RWPE2 (cell line): ENCODE data around the gene CCDC85A.

Experiments
- ATAC-seq: fragments of 200-7000 bp; cut with Tn5 transposase; 3 replicates; pipeline ENCODE4 v1.9.1; 2021; ENCODE audit warnings: low read depth
- DNase-seq: peaks from one replicate; pipeline ENCODE4 v3.0.0-alpha.2; 2020; ENCODE audit warnings: low spot score
- H3K27ac ChIP-seq: fragments of 450-650 bp; 2 replicates; pipeline ENCODE4 v1.5.1; 2017; ENCODE audit warnings: mild to moderate bottlenecking; ENCODE audit not compliant: poor library complexity, severe bottlenecking
- H3K27me3 ChIP-seq: fragments of 250-450 bp; sonication (Bioruptor Pico); 2 replicates; pipeline ENCODE4 v1.5.1; 2021; ENCODE audit warnings: mild to moderate bottlenecking, moderate library complexity; ENCODE audit not compliant: insufficient read depth, poor library complexity, severe bottlenecking
- H3K36me3 ChIP-seq: fragments of 250-450 bp; sonication (Bioruptor Pico); 2 replicates; pipeline ENCODE4 v1.5.1; 2020; ENCODE audit warnings: low read depth, mild to moderate bottlenecking, moderate library complexity
- H3K4me1 ChIP-seq: fragments of 250-450 bp; sonication (Bioruptor Pico); 2 replicates; pipeline ENCODE4 v1.5.1; 2021; ENCODE audit warnings: mild to moderate bottlenecking, moderate library complexity; ENCODE audit not compliant: insufficient read depth, poor library complexity, severe bottlenecking
- H3K4me3 ChIP-seq: fragments of 250-450 bp; sonication (Bioruptor Pico); 2 replicates; pipeline ENCODE4 v1.5.1; 2021; ENCODE audit warnings: mild to moderate bottlenecking, moderate library complexity; ENCODE audit not compliant: severe bottlenecking
- H3K9me3 ChIP-seq: fragments of 250-450 bp; sonication (Bioruptor Pico); 2 replicates; pipeline ENCODE4 v1.5.1; 2021; ENCODE audit warnings: mild to moderate bottlenecking, moderate library complexity; ENCODE audit not compliant: severe bottlenecking
- TF ChIP-seq, protein P1 (sequence below): fragments of 450-650 bp; IDR thresholded peaks from one replicate; pipeline ENCODE4 v1.5.1; 2017; ENCODE audit warnings: mild to moderate bottlenecking, moderate library complexity; ENCODE audit not compliant: poor library complexity, severe bottlenecking

Gene CCDC85A

DNA sequence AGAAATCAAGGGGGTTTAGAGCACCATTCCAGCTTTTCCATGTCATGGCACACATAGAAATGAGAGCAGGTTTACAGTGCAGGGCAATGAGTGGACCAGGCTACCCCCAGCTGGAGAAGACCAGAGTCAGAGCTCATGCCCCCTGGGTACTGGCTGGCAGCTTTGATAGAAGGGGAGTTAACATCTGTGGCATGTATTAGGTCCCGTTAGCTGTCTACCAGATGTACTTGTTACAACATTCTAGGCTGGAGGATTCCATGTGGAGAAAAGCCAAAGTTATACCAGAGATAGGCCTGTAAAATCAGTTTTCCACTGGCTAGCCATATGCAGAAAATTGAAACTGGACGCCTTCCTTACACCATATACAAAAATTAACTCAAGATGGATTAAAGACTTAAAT is 109.2 kb downstream of the CCDC85A start:
- DNase-seq, result no peak
- TF ChIP-seq, protein P1, sequence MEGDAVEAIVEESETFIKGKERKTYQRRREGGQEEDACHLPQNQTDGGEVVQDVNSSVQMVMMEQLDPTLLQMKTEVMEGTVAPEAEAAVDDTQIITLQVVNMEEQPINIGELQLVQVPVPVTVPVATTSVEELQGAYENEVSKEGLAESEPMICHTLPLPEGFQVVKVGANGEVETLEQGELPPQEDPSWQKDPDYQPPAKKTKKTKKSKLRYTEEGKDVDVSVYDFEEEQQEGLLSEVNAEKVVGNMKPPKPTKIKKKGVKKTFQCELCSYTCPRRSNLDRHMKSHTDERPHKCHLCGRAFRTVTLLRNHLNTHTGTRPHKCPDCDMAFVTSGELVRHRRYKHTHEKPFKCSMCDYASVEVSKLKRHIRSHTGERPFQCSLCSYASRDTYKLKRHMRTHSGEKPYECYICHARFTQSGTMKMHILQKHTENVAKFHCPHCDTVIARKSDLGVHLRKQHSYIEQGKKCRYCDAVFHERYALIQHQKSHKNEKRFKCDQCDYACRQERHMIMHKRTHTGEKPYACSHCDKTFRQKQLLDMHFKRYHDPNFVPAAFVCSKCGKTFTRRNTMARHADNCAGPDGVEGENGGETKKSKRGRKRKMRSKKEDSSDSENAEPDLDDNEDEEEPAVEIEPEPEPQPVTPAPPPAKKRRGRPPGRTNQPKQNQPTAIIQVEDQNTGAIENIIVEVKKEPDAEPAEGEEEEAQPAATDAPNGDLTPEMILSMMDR, result no peak
- Histone ChIP-seq H3K9me3 (no peaks in the 10 kb centered on the region), H3K4me1 (no peaks in the 10 kb centered on the region), H3K27me3 (no peaks in the 10 kb centered on the region), H3K36me3 (no peaks in the 10 kb centered on the region), H3K4me3 (no peak overlapping the region), H3K27ac (no peak overlapping the region)
- ATAC-seq, result no peak

DNA sequence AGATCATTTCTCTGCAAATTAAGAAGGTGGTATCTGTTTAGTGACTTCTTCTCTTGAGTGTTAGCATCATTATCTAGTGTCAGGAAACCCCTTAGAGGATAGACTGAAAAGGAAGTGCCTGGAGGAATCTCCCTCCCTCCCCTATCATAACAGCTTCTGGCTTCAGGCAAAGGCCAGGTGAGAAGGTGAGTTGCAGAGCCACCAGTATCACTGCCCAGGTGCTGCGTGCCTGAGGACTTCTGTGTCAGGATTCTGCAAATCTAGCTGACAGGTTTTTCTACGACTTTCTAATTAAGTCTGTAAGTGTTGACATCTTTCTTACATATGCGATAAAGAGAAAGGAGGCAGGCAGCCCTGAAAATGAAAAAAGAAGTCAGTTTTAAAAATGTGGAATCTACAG is 111.9 kb downstream of the CCDC85A start:
- Histone ChIP-seq H3K4me1 (no peaks in the 10 kb centered on the region), H3K36me3 (no peaks in the 10 kb centered on the region), H3K4me3 (no peak overlapping the region), H3K27ac (no peak overlapping the region), H3K9me3 (no peaks in the 10 kb centered on the region), H3K27me3 (no peaks in the 10 kb centered on the region)
- ATAC-seq (no peak), DNase-seq (no peak)
- TF ChIP-seq, protein P1, result no peak

DNA sequence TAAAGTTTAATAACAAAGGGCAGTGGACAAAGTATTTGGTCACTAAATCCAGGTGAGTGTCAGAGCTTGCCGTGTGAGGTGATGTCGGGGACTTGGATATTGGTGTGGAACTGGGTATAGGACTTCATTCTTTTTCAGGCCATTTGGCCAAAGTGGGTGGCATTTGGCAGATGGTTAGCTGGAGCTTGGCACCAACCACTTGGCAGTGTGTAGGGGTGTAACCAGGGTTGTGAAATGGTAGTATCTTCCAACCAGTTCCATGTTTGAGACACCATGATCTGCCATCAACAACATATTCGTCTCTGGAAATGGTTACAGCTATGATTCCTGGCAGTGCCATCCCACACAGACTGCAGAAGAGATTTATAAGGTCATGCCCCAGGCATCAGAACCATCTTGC is 113.9 kb downstream of the CCDC85A start:
- H3K27me3 ChIP-seq, result no peaks in the 10 kb centered on the region
- H3K36me3 ChIP-seq, result no peaks in the 10 kb centered on the region
- H3K9me3 ChIP-seq, result no peaks in the 10 kb centered on the region
- H3K4me1 ChIP-seq, result no peaks in the 10 kb centered on the region
- DNase-seq (no peak), ATAC-seq (no peak)
- no peak overlapping the region for H3K27ac ChIP-seq
- TF ChIP-seq, protein P1, result no peak
- no peak overlapping the region for H3K4me3 ChIP-seq

DNA sequence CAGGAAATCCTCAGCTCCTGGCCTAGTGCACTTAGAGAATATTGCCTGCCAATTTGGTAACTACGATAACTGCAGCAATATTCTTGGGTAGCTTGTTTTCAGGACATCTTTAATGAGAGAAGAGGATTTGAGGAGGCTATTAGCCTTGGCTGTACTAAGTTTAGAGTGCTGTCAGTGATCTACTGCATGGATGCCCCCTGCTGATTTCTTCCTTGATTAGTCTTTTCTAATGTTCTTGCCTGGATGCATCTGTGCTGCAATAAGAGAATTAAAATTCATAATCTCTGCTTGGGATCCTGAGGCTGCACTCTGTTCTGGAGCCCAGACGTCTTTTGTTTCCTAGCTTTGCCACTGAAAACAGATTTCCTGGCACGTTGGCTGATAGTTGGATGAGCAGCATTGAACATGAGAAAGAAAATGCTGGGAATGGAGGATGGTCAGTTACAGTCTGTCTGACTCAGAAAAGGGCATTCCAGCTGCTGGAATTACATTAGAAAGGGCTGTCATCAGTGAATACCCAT is 115.4 kb downstream of the CCDC85A start:
- no peak overlapping the region for H3K4me3 ChIP-seq
- H3K9me3 ChIP-seq, result no peaks in the 10 kb centered on the region
- ATAC-seq, result no peak
- H3K27me3 ChIP-seq, result no peaks in the 10 kb centered on the region
- TF ChIP-seq, protein P1, result no peak
- no peak overlapping the region for H3K27ac ChIP-seq
- no peaks in the 10 kb centered on the region for H3K36me3 ChIP-seq
- no peaks in the 10 kb centered on the region for H3K4me1 ChIP-seq
- DNase-seq, result no peak

DNA sequence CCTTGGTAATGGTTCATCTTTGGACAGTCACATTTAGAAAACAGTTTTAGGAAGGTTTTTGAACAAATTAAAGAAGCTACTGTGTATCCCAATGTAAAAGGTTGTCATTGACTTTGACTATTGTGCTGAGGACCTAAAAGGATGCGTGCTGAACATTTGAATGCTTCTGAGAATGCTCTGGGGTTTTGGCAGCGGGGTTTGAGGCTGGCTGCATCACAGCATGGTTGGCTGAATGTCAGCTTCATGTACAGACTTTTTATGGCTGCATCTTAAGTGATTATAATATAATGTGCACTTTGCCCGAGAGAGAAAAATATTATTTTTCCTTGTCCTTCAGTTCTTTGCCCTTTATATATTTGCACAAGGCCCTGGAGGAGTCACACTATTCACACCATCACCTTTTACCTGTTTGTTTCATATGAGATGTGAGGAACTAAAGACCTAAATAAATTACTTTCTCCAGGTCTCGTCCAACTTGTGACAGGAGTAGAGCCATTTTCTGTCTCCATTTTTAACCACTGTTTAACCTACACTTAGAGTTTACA is 125.9 kb downstream of the CCDC85A start:
- Histone ChIP-seq H3K9me3 (no peaks in the 10 kb centered on the region), H3K27me3 (no peaks in the 10 kb centered on the region), H3K36me3 (no peaks in the 10 kb centered on the region), H3K4me1 (no peaks in the 10 kb centered on the region), H3K27ac (no peak overlapping the region), H3K4me3 (no peak overlapping the region)
- DNase-seq, result no peak
- ATAC-seq, result no peak
- TF ChIP-seq, protein P1, result no peak
